ENCODE results near the gene CFAP90.

The CFAP90 gene

DNA sequence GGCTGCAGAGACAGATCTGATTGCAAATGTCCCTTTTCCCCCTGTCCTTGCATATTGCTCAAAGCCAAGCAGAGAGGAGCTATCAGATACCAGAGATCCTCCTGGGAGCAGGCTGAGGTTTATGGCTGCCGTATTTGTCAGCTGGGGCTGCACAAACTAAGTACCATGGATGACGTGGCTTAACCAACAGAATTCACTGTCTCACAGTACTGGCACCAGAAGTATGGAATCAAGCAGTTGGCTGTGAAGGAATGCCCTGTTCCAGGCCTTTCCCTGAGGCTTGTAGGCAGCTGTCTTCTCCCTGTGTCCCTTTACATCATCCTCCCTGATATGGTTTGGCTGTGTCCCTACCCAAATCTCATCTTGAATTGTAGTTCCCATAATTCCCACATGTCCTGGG lies 2.6 kb downstream of the CFAP90 start:
- TF ChIP-seq, protein P1, sequence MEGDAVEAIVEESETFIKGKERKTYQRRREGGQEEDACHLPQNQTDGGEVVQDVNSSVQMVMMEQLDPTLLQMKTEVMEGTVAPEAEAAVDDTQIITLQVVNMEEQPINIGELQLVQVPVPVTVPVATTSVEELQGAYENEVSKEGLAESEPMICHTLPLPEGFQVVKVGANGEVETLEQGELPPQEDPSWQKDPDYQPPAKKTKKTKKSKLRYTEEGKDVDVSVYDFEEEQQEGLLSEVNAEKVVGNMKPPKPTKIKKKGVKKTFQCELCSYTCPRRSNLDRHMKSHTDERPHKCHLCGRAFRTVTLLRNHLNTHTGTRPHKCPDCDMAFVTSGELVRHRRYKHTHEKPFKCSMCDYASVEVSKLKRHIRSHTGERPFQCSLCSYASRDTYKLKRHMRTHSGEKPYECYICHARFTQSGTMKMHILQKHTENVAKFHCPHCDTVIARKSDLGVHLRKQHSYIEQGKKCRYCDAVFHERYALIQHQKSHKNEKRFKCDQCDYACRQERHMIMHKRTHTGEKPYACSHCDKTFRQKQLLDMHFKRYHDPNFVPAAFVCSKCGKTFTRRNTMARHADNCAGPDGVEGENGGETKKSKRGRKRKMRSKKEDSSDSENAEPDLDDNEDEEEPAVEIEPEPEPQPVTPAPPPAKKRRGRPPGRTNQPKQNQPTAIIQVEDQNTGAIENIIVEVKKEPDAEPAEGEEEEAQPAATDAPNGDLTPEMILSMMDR (IDR thresholded peaks at IDR 0.05; ENCODE audit: unreplicated experiment in 3 of 3), result no peak
- H3K4me1 Mint-ChIP-seq, result peaks cover 15% of the 10 kb centered on the region
- no peak overlapping the region for H3K4me3 Mint-ChIP-seq
- H3K27ac Mint-ChIP-seq, result no peak overlapping the region
- peaks cover 47% of the 10 kb centered on the region for H3K27me3 Mint-ChIP-seq (ENCODE audit: low read depth)
- H3K9me3 Mint-ChIP-seq, result no peaks in the 10 kb centered on the region
- H3K36me3 Mint-ChIP-seq (ENCODE audit: low read depth), result no peaks in the 10 kb centered on the region

DNA sequence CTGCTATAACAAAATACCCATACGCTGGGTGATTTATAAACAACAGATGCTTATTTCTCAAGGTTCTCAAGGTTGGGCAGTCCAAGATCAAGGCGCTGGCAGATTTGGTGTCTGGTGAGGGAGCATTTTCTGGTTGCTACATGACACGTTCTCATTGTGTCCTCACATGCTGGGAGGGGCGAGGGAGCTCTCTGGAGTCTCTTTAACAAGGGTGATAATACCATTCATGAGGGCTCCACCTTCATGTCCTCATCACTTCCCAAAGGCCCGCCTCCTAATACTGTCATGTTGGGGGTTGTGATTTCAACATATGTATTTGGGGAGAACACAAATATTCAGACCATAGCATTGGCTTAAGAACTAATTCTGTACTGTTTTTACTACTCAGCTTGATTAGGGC lies 4.6 kb downstream of the CFAP90 start:
- Mint-ChIP-seq H3K4me3 (no peak overlapping the region), H3K4me1 (peaks cover 9% of the 10 kb centered on the region), H3K36me3 (ENCODE audit: low read depth) (no peaks in the 10 kb centered on the region), H3K9me3 (no peaks in the 10 kb centered on the region), H3K27ac (no peak overlapping the region), H3K27me3 (ENCODE audit: low read depth) (peaks cover 41% of the 10 kb centered on the region)
- TF ChIP-seq, protein P1 (IDR thresholded peaks at IDR 0.05; ENCODE audit: unreplicated experiment in 3 of 3), result no peak

DNA sequence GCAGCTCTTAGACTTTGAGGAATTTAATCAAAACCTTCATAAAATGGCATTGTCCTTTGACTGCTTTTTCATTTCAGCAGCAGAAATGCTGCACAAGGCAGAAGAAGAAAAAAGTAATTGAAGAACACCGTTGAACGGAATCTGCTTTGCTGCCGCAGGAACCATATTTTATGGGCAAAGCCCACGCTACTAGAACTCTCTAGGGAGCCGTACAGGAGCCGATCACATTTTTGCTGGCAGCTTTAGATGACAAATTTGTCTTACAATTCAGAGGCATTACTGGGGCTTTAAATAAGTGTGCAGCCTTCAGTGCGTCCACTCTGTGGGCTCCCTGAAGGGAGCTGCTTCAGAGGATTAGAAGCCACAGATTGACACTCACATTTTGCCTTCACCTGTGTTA lies 5.4 kb downstream of the CFAP90 start:
- H3K4me1 Mint-ChIP-seq, result peaks cover 9% of the 10 kb centered on the region
- no peak overlapping the region for H3K27ac Mint-ChIP-seq

DNA sequence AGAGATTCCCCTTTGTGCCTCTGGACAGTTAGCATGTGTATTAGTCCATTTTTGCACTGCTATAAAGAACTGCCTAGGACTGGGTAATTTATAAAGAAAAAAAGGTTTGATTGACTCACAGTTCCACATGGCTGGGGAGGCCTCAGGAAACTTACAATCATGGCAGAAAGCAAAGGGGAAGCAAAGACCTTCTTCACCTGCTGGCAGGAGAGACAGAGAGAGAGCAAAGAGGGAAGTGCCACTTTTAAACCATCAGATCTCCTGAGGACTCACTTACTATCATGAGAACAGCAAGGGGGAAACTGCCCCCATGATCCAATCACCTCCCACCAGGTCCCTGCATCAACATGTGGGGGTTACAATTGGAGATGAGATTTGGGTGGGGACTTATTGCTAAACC lies 6.0 kb downstream of the CFAP90 start:
- H3K36me3 Mint-ChIP-seq (ENCODE audit: low read depth), result peaks cover 4% of the 10 kb centered on the region
- H3K4me1 Mint-ChIP-seq, result peaks cover 9% of the 10 kb centered on the region
- TF ChIP-seq, protein P1 (IDR thresholded peaks at IDR 0.05; ENCODE audit: unreplicated experiment in 3 of 3), result no peak
- no peak overlapping the region for H3K27ac Mint-ChIP-seq
- H3K9me3 Mint-ChIP-seq, result no peaks in the 10 kb centered on the region
- no peak overlapping the region for H3K4me3 Mint-ChIP-seq
- H3K27me3 Mint-ChIP-seq (ENCODE audit: low read depth), result peaks cover 42% of the 10 kb centered on the region

More for the DNA sequence above, 5.4 kb downstream of the CFAP90 start:
- Mint-ChIP-seq H3K9me3 (no peaks in the 10 kb centered on the region), H3K4me3 (no peak overlapping the region), H3K27me3 (ENCODE audit: low read depth) (peaks cover 41% of the 10 kb centered on the region), H3K36me3 (ENCODE audit: low read depth) (peaks cover 3% of the 10 kb centered on the region)
- TF ChIP-seq, protein P1 (IDR thresholded peaks at IDR 0.05; ENCODE audit: unreplicated experiment in 3 of 3), result no peak

DNA sequence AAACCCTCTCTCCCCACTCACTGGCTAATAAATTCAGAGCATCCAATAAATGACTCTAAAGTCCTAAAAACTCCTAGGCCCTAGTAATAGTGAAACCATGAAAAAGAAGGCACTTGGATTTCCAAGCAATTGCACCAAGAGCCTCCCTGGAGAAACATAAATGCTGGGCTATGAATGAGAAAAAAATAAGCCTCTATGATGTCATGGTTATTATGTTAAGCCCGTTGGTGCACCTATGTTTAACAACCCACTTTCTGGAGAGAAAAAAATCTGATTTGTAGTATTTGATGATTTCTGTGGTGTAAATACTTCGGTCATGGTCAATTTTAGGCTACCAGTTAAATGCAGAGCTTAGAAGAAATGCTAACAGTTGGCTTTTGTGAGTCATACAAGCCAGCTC lies 8.4 kb downstream of the CFAP90 start:
- TF ChIP-seq, protein P1 (IDR thresholded peaks at IDR 0.05; ENCODE audit: unreplicated experiment in 3 of 3), result no peak
- H3K9me3 Mint-ChIP-seq, result no peaks in the 10 kb centered on the region

DNA sequence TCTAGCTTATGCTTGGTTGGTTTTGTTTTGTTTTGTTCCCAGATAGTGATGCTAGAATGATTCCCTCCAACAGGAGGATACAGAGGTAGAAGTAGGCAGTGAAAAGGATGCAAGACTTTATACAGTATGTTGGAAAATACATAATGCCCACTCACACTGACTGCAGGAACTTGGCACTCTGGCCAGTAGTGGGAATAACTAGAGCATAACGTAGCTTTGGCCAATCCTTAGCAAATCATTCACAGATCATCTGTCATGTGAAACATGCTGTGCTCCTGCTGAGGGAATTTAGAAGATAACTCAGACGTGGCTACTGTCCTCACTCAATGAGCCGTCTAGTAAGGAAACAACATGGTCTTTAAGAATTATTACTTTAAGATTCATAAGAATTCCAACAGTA lies 13.5 kb downstream of the CFAP90 start:
- Mint-ChIP-seq H3K36me3 (ENCODE audit: low read depth) (peaks cover 4% of the 10 kb centered on the region), H3K4me3 (no peak overlapping the region), H3K9me3 (no peaks in the 10 kb centered on the region), H3K27me3 (ENCODE audit: low read depth) (peaks cover 3% of the 10 kb centered on the region), H3K4me1 (peaks cover 10% of the 10 kb centered on the region), H3K27ac (peak overlapping the region; percentile 50 to 67 (median 59))
- TF ChIP-seq, protein P1 (IDR thresholded peaks at IDR 0.05; ENCODE audit: unreplicated experiment in 3 of 3), result no peak

More for the DNA sequence above, 8.4 kb downstream of the CFAP90 start:
- Mint-ChIP-seq H3K4me1 (peaks cover 10% of the 10 kb centered on the region), H3K27me3 (ENCODE audit: low read depth) (peaks cover 29% of the 10 kb centered on the region), H3K27ac (no peak overlapping the region), H3K36me3 (ENCODE audit: low read depth) (peaks cover 4% of the 10 kb centered on the region), H3K4me3 (no peak overlapping the region)

Data from nephron (organoid).